Measurements from ENCODE around the gene EFNA2. TPM values are rescaled to one million over a fixed set of nuclear protein-coding genes. Genes with fewer than 3 reads are reported as not detected.

Gene EFNA2
- total and polyA plus RNA-seq, 2 of the 4 experiments (the other 2 are of a cell fraction), result not detected

- H4K91ac ChIP-seq (ENCODE audit: insufficient read depth, low read depth, low read length), result peak overlapping the region; percentile 74
- H3K9ac ChIP-seq (ENCODE audit: low read depth, low read length), result peak overlapping the region; percentile 69
- CTCF ChIA-PET, result no interaction called here
- BruUV-seq (replicated peaks), result no TSS peak
- peak overlapping the region; percentile 54; the same call in 1 of the 3 replicates for H2BK15ac ChIP-seq (ENCODE audit: low read depth, low read length)
- peak overlapping the region; percentile 65 for H4K5ac ChIP-seq (ENCODE audit: low read depth, low read length)
- H2BK120ac ChIP-seq (ENCODE audit: low read depth, low read length), result peak overlapping the region; percentile 23
- H3K36me3 ChIP-seq (ENCODE audit: control insufficient read depth, insufficient read depth, low read length), result peaks cover 8% of the 10 kb centered on the region; the same call in 1 of the 2 replicates
- DNase-seq, result peak; percentile 92
- peaks cover 21% of the 10 kb centered on the region for H4K20me1 ChIP-seq (ENCODE audit: insufficient read depth, low read length)
- H3K4ac ChIP-seq (ENCODE audit: low read depth, low read length), result peak overlapping the region; percentile 81
- H3K27me3 ChIP-seq (ENCODE audit: control insufficient read depth, insufficient read depth, low read length), result no peaks in the 10 kb centered on the region
- peak overlapping the region; percentile 42 for H2AK5ac ChIP-seq (ENCODE audit: low read depth, low read length)
- H3K23ac ChIP-seq (ENCODE audit: low read depth, low read length), result 0 out of 2 replicates have a peak overlapping the region, but pooled peaks have one; percentile 92
- H2AK9ac ChIP-seq (replicated peaks; ENCODE audit: low read depth, low read length, poor library complexity), result peak overlapping the region; percentile 88
- dilution Hi-C loops (cut with HindIII; ENCODE audit: low sequenced_read_pairs, unreplicated experiment) (no loop called here), intact Hi-C loops (cut with micrococcal nuclease) (loop anchor here (2.0 kb wide), 2 partner anchors 231 to 313 kb away; partner anchors contain the start of gene ARID3A), in situ Hi-C loops (cut with MboI; ENCODE audit: low sequenced_read_pairs) (no loop called here)
- H3K56ac ChIP-seq (ENCODE audit: extremely low read depth, insufficient read depth, low read length), result no peak overlapping the region; the same call in 1 of the 2 replicates
- H3K9me1 ChIP-seq (ENCODE audit: insufficient read depth, low read length), result no peaks in the 10 kb centered on the region
- H3K9me3 ChIP-seq (ENCODE audit: control insufficient read depth, insufficient read depth, low read length), result no peaks in the 10 kb centered on the region
- peaks cover 31% of the 10 kb centered on the region for H3K4me1 ChIP-seq (ENCODE audit: control insufficient read depth, insufficient read depth, low read length)
- peak overlapping the region; percentile 64 to 93; a peak in 3 of 4 replicates for H4K8ac ChIP-seq (ENCODE audit: low read depth in 2 of 2, low read length in 2 of 2)
- 0 out of 2 replicates have a peak overlapping the region, but pooled peaks have one; percentile 30 for H3K14ac ChIP-seq (replicated peaks; ENCODE audit: low read depth, low read length)
- peak overlapping the region; percentile 65 for H3K27ac ChIP-seq (ENCODE audit: insufficient read depth, low read length)
- POLR2A ChIA-PET (ENCODE audit: unreplicated experiment), result interaction anchor here (0.7 kb wide), 1 partner anchor 212 kb away, joined by 6 read pairs; no protein-coding TSS in a partner anchor
- peak overlapping the region; percentile 27 for H2BK5ac ChIP-seq (ENCODE audit: low read depth, low read length, poor library complexity, severe bottlenecking)
- WGBS, 2 experiments (ENCODE audit: extremely low coverage in 2 of 2, insufficient read length in 1 of 2), result 4% methylated on average over 54 of the region's 84 CpGs; no CpG with 5 or more reads in 1 of the 2 experiments
- H3K4me2 ChIP-seq (ENCODE audit: low read depth, low read length), result peak overlapping the region; percentile 94
- peak overlapping the region; percentile 45 for H3K4me3 ChIP-seq (ENCODE audit: insufficient read depth, low read depth, low read length)
- peak overlapping the region; percentile 95 for H2AFZ ChIP-seq (replicated peaks; ENCODE audit: low read length, poor library complexity)
- H3K18ac ChIP-seq (ENCODE audit: low read depth, low read length), result no peak overlapping the region; the same call in none of the 2 replicates
- no peak overlapping the region for H2BK20ac ChIP-seq (ENCODE audit: low read depth, low read length)
- ATAC-seq (ENCODE audit: low read depth), result peak; percentile 52
- peaks cover 14 to 46% of the 10 kb centered on the region in 2 experiments for H3K79me1 ChIP-seq (ENCODE audit: low read depth in 1 of 2, low read length in 2 of 2)
- TF ChIP-seq POLR2A (IDR thresholded peaks at IDR 0.05; ENCODE audit: low read depth, low read length) (peak; percentile 63), CHD1 (IDR thresholded peaks at IDR 0.05; ENCODE audit: low read depth, low read length) (no peak), SMC3 (IDR thresholded peaks at IDR 0.05; ENCODE audit: low read depth, low read length) (peak; percentile 70), CEBPB (IDR thresholded peaks at IDR 0.05; ENCODE audit: low read depth, low read length) (no peak), ELK1 (IDR thresholded peaks at IDR 0.05; ENCODE audit: borderline replicate concordance, low read depth, low read length) (no peak), RFX5 (IDR thresholded peaks at IDR 0.05; ENCODE audit: low read depth, low read length) (no peak), BHLHE40 (IDR thresholded peaks at IDR 0.05; ENCODE audit: low read depth, low read length) (peak; percentile 82), MAZ (IDR thresholded peaks at IDR 0.05; ENCODE audit: borderline replicate concordance, low read depth, low read length) (peak; percentile 95), NFE2L2 (IDR thresholded peaks at IDR 0.05; ENCODE audit: low read depth, low read length) (no peak; the same call in 1 of the 2 replicates), RAD21 (IDR thresholded peaks at IDR 0.05; ENCODE audit: low read length) (peak; percentile 92), FOS (IDR thresholded peaks at IDR 0.05; ENCODE audit: low read depth, low read length) (peak; percentile 60), CTCF (conservative IDR thresholded peaks at IDR 0.05; ENCODE audit: low read depth, low read length) (peak; percentile 98), MXI1 (IDR thresholded peaks at IDR 0.05; ENCODE audit: borderline replicate concordance, low read depth, low read length) (peak; percentile 63; the same call in 1 of the 2 replicates), RCOR1 (IDR thresholded peaks at IDR 0.05; ENCODE audit: insufficient replicate concordance, low read length) (no peak)
Observed at GRCh38 chr19:1239796-1240737, 45.6 kb upstream of the EFNA2 start.

Data from IMR-90 (cell line).